Activated naive CD8-positive, alpha-beta T cell (primary cell): ENCODE data around the gene HMCES.

Source experiments
- H3K27ac Mint-ChIP-seq: one replicate; pipeline ENCODE4 v1.8.0; 2021; ENCODE audit warnings: mixed read lengths
- H3K27me3 Mint-ChIP-seq: one replicate; pipeline ENCODE4 v1.8.0; 2021; ENCODE audit warnings: mixed read lengths
- H3K36me3 Mint-ChIP-seq: one replicate; pipeline ENCODE4 v1.8.0; 2021; ENCODE audit warnings: mixed read lengths
- H3K4me1 Mint-ChIP-seq: one replicate; pipeline ENCODE4 v1.8.0; 2021; ENCODE audit warnings: low read depth, mixed read lengths
- H3K4me3 Mint-ChIP-seq: one replicate; pipeline ENCODE4 v1.8.0; 2021; ENCODE audit warnings: mild to moderate bottlenecking, mixed read lengths
- H3K9me3 Mint-ChIP-seq: one replicate; pipeline ENCODE4 v1.8.0; 2021; ENCODE audit warnings: low read depth, mixed read lengths

HMCES gene

DNA sequence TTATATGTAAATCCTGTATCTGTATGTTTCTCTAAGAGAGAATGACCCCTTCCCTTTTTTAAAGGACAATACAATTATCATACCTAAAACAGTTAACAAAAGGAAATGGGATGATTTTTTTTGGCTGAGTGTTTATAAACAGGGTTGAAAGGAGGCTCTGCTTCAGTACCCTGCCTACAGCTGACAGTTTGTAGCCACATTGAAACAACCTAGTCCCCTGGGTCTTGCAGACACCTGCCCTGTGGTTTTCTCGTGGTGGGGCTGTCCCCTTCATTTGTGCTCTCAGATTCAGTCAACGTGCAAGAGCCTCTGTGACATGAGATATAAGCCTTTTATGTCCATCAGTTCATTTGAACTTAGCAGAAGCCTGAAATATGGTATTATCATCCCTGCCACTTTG lies 2.3 kb upstream of the HMCES start:
- H3K27ac Mint-ChIP-seq: peak overlapping the region; percentile 2
- peaks cover 24% of the 10 kb centered on the region for H3K4me1 Mint-ChIP-seq
- no peaks in the 10 kb centered on the region for H3K9me3 Mint-ChIP-seq
- H3K4me3 Mint-ChIP-seq: no peak overlapping the region
- H3K36me3 Mint-ChIP-seq: peaks cover 3% of the 10 kb centered on the region
- no peaks in the 10 kb centered on the region for H3K27me3 Mint-ChIP-seq

- Mint-ChIP-seq H3K4me1 (peaks cover 38% of the 10 kb centered on the region), H3K27ac (peak overlapping the region; percentile 94), H3K9me3 (no peaks in the 10 kb centered on the region), H3K27me3 (no peaks in the 10 kb centered on the region), H3K4me3 (peak overlapping the region; percentile 89), H3K36me3 (peaks cover 3% of the 10 kb centered on the region)
Observed at GRCh38 chr3:129277829-129278271, 820 bp upstream of the HMCES start.

DNA sequence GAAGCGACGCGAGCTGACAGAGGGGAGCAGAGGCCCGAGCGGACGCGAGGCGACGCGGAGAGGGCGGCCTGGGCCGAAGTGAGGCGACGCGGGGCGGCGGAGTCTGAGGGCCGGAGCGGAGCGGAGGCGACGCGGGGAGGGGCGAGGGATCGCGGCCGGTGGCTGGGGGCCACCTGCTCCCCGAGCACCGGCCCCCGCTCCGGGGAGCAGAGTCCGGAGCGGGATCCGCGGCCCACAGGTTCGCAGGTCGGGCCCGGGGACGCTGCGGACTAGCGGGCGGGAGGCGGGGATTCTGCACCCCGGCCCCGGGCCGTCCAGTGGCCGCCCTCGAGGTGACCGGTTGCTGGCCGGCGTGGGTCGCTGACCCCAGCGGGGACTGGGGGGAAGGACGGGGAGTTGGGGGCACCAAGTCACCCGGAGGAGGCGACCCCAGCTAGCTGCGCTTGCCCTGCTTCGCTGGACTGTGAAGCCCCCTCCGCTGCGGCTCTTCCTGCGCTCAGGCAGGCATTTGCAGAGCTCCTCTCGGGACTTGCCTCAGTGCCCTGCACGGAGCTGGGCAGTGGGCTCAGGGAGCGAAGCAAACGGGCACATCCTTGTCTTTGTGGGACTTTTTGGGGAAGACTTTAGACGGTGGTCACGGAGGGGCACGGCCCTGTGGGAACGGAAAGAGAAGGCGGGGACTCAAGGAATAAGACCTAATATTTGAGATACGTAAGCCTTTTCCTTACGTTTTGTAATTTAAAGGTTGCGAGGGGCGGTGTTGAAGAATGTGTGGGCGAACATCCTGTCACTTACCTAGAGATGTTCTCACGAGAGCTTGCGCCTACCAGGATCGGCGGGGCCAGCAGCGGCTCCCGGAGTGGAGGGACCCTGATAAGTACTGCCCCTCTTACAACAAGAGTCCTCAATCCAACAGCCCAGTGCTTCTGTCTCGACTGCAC lies 566 bp downstream of the HMCES start:
- H3K36me3 Mint-ChIP-seq: peaks cover 5% of the 10 kb centered on the region
- no peaks in the 10 kb centered on the region for H3K9me3 Mint-ChIP-seq
- H3K27ac Mint-ChIP-seq: peak overlapping the region; percentile 98
- no peaks in the 10 kb centered on the region for H3K27me3 Mint-ChIP-seq
- peaks cover 49% of the 10 kb centered on the region for H3K4me1 Mint-ChIP-seq
- H3K4me3 Mint-ChIP-seq: peak overlapping the region; percentile 99

GRCh38 chr3:129280183-129280582 lies 1.5 kb downstream of the HMCES start:
- H3K9me3 Mint-ChIP-seq: no peaks in the 10 kb centered on the region
- peaks cover 56% of the 10 kb centered on the region for H3K4me1 Mint-ChIP-seq
- H3K27ac Mint-ChIP-seq: peak overlapping the region; percentile 98
- no peaks in the 10 kb centered on the region for H3K27me3 Mint-ChIP-seq
- peaks cover 5% of the 10 kb centered on the region for H3K36me3 Mint-ChIP-seq
- peak overlapping the region; percentile 99 for H3K4me3 Mint-ChIP-seq

DNA sequence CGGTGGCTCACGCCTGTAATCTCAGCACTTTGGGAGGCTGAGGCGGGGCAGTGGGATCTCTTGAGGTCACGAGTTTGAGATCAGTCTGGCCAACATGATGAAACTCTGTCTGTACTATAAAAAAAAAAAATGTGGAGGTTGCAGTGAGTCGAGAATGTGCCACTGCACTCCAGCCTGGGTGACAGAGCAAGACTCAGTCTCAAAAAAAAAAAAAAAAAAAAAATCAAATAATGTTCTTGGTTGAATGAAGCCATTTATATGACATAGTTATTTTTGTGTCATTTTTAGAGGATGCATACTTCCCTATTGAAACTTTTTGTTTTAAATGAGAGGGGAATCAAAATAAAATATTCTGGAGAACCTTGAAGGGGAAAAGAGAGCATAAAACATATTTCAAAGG lies 3.1 kb downstream of the HMCES start:
- Mint-ChIP-seq H3K9me3 (no peaks in the 10 kb centered on the region), H3K27me3 (no peaks in the 10 kb centered on the region), H3K36me3 (peaks cover 8% of the 10 kb centered on the region), H3K4me3 (peak overlapping the region; percentile 87), H3K4me1 (peaks cover 62% of the 10 kb centered on the region), H3K27ac (peak overlapping the region; percentile 54)

DNA sequence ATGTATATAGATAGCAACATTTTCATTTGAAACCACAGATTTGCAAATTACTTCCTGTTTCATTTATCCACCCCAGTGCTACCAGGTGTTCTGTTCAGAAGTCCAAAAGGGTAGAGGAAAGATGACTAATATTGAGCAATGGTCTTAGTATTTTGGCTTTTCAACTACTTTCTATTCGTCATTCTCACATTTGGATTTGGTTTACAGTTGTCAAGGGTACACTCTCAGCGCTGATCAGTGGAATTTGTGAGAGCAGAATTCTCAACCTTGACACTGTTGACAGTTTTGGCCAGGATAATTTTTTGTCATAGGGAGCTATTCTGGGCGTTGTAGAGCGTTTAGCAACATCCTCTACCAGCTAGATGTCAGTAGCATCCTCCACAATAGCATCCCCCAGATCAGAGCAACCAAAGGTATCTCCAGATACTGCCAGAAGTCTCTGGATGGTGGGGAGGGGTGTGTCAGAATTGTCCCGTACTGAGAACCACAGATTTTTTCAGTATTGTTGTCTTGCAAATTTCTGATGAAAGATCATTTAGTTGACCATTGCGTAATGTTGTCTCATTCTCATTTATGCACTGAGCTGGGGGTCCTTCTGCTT lies 4.2 kb downstream of the HMCES start:
- Mint-ChIP-seq H3K36me3 (peaks cover 8% of the 10 kb centered on the region), H3K27me3 (no peaks in the 10 kb centered on the region), H3K4me3 (peak overlapping the region; percentile 87), H3K27ac (peak overlapping the region; percentile 90), H3K9me3 (no peaks in the 10 kb centered on the region), H3K4me1 (peaks cover 58% of the 10 kb centered on the region)

DNA sequence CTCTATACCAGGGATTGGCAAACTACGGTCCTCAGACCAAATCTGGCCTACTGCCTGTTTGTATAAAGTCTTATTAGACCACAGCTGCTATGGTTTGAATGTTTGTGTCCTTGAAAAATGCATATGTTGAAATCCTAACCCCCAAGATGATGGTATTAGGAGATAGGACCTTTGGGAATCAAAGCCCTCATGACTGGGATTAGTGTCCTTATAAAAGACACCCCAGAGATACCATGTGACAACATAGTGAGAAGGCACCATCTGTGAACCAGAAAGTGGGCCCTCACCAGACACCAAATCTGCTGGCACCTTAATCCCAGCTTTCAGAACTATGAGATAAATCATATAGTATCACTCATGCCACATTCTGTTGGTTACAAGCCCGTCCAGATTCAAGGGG lies 7.4 kb downstream of the HMCES start:
- peaks cover 5% of the 10 kb centered on the region for H3K36me3 Mint-ChIP-seq
- H3K9me3 Mint-ChIP-seq: no peaks in the 10 kb centered on the region
- H3K27me3 Mint-ChIP-seq: no peaks in the 10 kb centered on the region
- peak overlapping the region; percentile 54 for H3K27ac Mint-ChIP-seq
- no peak overlapping the region for H3K4me3 Mint-ChIP-seq
- peaks cover 45% of the 10 kb centered on the region for H3K4me1 Mint-ChIP-seq

- Mint-ChIP-seq H3K9me3 (no peaks in the 10 kb centered on the region), H3K4me3 (no peak overlapping the region), H3K4me1 (peaks cover 24% of the 10 kb centered on the region), H3K36me3 (peaks cover 5% of the 10 kb centered on the region), H3K27ac (peak overlapping the region; percentile 66), H3K27me3 (no peaks in the 10 kb centered on the region)
Observed at GRCh38 chr3:129288446-129288845, 9.8 kb downstream of the HMCES start.

GRCh38 chr3:129289201-129289921 lies 10.7 kb downstream of the HMCES start:
- H3K27me3 Mint-ChIP-seq: no peaks in the 10 kb centered on the region
- peaks cover 5% of the 10 kb centered on the region for H3K36me3 Mint-ChIP-seq
- H3K4me1 Mint-ChIP-seq: peaks cover 17% of the 10 kb centered on the region
- H3K4me3 Mint-ChIP-seq: no peak overlapping the region
- H3K27ac Mint-ChIP-seq: peak overlapping the region; percentile 41
- no peaks in the 10 kb centered on the region for H3K9me3 Mint-ChIP-seq

DNA sequence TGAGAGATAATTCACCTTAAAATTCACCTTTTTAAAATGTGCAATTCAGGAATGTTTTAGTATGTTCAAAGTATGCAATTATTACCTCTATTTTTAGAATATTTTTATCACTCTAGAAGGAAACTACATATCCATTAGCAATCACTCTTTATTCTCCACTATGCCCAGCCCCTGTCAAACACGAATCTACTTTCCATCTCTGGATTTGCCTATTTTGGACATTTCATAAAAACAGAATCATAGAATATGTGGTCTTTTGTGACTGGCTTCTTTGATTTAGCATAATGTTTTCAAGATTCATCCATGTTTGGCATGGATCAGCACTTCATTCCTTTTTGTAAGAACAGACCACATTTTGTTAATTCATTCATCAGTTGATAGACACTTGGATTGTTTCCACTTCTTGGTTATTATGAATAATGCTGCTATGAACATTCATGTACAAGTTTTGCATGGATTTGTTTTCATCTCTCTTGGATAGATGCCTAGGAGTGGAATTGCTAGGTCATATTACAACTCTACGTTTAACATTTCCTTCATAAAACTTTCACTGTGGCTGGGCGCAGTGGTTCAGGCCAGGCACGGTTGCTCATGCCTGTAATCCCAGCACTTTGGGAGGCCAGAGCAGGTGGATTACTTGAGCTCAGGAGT lies 12.7 kb downstream of the HMCES start:
- Mint-ChIP-seq H3K27ac (peak overlapping the region; percentile 2), H3K9me3 (no peaks in the 10 kb centered on the region), H3K4me1 (peaks cover 10% of the 10 kb centered on the region), H3K4me3 (no peak overlapping the region), H3K27me3 (no peaks in the 10 kb centered on the region), H3K36me3 (peaks cover 2% of the 10 kb centered on the region)

GRCh38 chr3:129295286-129295685 lies 16.6 kb downstream of the HMCES start:
- H3K9me3 Mint-ChIP-seq: no peaks in the 10 kb centered on the region
- H3K36me3 Mint-ChIP-seq: peaks cover 2% of the 10 kb centered on the region
- peak overlapping the region; percentile 50 for H3K27ac Mint-ChIP-seq
- no peaks in the 10 kb centered on the region for H3K27me3 Mint-ChIP-seq
- H3K4me1 Mint-ChIP-seq: peaks cover 5% of the 10 kb centered on the region
- no peak overlapping the region for H3K4me3 Mint-ChIP-seq

DNA sequence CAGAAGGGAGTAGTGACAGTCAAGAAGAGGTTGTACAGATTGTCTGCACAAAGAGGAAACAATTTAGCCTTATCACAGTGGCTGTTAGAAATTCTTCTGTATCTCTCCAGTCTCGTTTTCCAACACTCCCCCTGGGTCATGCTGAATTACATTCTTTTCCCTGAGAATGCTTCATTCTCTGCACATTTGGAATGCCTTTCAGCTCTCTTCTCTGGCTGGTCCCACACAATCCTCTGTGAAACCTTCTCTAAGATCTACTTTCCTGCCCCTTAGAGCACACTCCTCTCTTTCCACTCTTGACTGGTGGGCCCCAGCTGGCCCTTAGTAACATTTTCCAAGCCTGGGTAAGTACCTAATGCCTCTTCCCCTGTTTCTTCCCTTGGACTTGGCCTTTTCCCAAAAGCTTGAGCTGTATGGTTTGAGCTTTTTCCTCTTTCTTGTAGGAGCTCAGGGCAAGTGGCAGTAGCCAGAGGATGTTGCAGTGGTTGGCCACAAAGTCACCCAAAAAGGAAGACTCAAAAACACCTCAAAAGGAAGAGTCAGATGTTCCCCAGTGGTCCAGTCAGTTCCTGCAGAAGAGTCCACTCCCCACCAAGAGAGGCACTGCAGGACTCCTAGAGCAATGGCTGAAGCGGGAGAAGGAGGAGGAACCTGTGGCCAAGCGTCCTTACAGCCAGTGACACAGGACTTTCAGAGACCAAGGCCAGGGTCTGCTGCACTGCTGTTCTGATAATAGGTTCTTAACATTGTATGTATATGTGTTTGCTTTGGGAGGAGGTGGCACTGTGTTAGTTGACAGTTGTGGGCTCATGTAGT lies 25.7 kb downstream of the HMCES start:
- Mint-ChIP-seq H3K27me3 (no peaks in the 10 kb centered on the region), H3K27ac (peak overlapping the region; percentile 84), H3K9me3 (no peaks in the 10 kb centered on the region), H3K36me3 (peaks cover 5% of the 10 kb centered on the region), H3K4me3 (no peak overlapping the region), H3K4me1 (peaks cover 32% of the 10 kb centered on the region)

DNA sequence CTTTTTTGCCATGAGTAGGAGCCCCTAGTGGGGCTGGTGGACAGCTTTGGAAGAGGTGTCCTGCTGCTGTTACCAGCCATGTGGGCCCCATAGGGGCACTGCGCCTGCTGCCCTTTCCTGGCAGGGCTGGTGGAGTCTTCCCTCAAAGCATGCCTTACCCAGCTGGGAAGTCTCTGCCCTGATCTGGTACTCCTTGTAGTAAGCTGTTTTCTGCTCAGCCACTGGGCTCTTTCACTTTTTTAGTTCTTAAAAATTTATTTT lies 26.2 kb downstream of the HMCES start:
- Mint-ChIP-seq H3K4me3 (no peak overlapping the region), H3K9me3 (no peaks in the 10 kb centered on the region), H3K27me3 (no peaks in the 10 kb centered on the region), H3K36me3 (peaks cover 5% of the 10 kb centered on the region), H3K4me1 (peaks cover 32% of the 10 kb centered on the region), H3K27ac (peak overlapping the region; percentile 84)

DNA sequence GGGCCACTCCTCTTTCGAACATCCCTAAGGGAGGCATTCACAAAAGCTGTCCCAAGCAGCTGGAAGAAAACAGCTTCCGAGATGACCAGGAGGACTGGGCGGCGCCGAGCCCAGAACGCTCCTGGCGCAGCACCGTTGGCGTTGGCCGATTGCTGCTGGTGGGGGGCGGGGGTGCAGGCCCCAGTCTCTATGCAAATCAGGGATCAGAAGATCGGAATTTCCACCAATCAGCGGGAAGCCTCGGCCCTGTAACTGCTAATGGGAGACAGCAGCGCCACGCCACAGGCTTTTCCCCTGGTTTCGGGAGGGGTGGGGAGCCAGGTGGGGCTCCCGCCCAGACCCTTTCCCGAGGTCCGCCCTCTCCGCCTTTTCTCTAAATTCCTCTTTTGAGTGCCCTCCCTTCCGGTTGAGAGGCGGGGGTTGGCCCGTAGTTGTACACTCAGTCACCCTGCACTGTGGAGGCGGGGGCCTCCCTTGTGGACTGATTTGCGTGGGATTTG lies 27.0 kb downstream of the HMCES start:
- Mint-ChIP-seq H3K36me3 (peaks cover 5% of the 10 kb centered on the region), H3K27me3 (no peaks in the 10 kb centered on the region), H3K27ac (peak overlapping the region; percentile 52), H3K9me3 (no peaks in the 10 kb centered on the region), H3K4me3 (peak overlapping the region; percentile 9), H3K4me1 (peaks cover 32% of the 10 kb centered on the region)
